Uterus (tissue), 2 donors: ENCODE data around the gene YPEL2.

Source experiments
- POLR2A ChIP-seq, 2 donors: fragments of 450-650 bp; IDR thresholded peaks; one replicate each; pipeline ENCODE4 v1.6.1; 2016; ENCODE audit warnings: antibody characterized with exemption in 2 of 2, mild to moderate bottlenecking in 1 of 2, moderate library complexity in 1 of 2
- TF ChIP-seq, protein P1 (sequence below), 4 experiments: fragments of 200-600 bp in 2 of 4; fragments of 450-650 bp in 2 of 4; sonication (generic) in 2 of 4; IDR thresholded peaks; one replicate each; pipeline ENCODE4 v1.5.1; 2016 to 2019; ENCODE audit warnings: antibody characterized with exemption in 4 of 4, mild to moderate bottlenecking in 2 of 4, moderate library complexity in 1 of 4

DNA sequence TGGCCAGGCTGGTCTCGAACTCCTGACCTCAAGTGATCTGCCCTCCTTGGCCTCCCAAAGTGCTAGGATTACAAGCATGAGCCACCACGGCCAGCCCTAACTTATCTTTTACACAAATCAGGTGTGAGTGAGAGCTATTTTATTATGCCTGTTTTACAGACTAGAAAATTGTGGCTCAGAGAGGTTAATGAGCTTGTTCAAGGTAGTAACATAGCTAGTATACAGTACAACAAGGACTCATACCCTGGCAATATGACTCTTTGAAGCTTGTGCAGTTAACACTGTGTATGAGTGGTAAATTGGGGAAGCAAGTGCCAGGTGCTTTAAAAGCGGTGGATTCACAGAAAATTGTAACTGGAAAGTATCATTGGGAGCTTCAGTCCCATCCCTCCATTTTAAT lies 49.0 kb downstream of the YPEL2 start:
- TF ChIP-seq POLR2A (IDR thresholded peaks at IDR 0.05), result no peak
- TF ChIP-seq, protein P1, sequence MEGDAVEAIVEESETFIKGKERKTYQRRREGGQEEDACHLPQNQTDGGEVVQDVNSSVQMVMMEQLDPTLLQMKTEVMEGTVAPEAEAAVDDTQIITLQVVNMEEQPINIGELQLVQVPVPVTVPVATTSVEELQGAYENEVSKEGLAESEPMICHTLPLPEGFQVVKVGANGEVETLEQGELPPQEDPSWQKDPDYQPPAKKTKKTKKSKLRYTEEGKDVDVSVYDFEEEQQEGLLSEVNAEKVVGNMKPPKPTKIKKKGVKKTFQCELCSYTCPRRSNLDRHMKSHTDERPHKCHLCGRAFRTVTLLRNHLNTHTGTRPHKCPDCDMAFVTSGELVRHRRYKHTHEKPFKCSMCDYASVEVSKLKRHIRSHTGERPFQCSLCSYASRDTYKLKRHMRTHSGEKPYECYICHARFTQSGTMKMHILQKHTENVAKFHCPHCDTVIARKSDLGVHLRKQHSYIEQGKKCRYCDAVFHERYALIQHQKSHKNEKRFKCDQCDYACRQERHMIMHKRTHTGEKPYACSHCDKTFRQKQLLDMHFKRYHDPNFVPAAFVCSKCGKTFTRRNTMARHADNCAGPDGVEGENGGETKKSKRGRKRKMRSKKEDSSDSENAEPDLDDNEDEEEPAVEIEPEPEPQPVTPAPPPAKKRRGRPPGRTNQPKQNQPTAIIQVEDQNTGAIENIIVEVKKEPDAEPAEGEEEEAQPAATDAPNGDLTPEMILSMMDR (IDR thresholded peaks at IDR 0.05), result no peak
